HL-60/S4 treated with retinoic acid at 250 ng/mL for 4 days and 3 days (cell line): ENCODE data around the gene CHDH.

Experiments used
- in situ Hi-C: fragments of 300-500 bp; cut with MboI; formaldehyde crosslinking; loops from 2 replicates; pipeline ENCODE4 v1.7.0; 2022; ENCODE audit warnings: low sequenced_read_pairs

CHDH gene

DNA sequence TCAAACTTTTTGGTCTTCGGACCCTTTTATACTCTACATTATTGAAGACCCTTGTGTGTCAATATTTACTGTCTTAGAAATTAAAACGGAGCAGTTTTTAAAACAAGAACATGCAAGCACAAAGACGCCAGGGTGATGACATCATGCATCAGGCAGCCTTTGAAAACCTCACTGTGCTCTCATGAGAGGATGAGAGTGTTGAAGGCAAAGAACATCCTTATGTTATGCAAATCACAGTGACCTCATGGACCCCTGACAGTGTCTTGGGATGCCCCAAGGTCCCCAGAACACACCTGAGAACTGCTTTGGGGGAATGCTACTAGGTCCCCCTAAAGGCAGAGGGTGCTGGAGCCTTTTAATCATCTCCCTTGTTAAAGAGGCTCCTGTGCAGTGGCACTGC is 51.6 kb downstream of the CHDH start:
- in situ Hi-C loops: no loop called here

GRCh38 chr3:53792866-53793265 is 53.4 kb downstream of the CHDH start:
- in situ Hi-C loops: no loop called here

- in situ Hi-C loops: no loop called here
Observed at GRCh38 chr3:53791317-53791716, 54.9 kb downstream of the CHDH start.

- in situ Hi-C loops: no loop called here
Observed at GRCh38 chr3:53790470-53790869, 55.7 kb downstream of the CHDH start.

GRCh38 chr3:53789459-53789858 is 56.8 kb downstream of the CHDH start:
- in situ Hi-C loops: no loop called here

DNA sequence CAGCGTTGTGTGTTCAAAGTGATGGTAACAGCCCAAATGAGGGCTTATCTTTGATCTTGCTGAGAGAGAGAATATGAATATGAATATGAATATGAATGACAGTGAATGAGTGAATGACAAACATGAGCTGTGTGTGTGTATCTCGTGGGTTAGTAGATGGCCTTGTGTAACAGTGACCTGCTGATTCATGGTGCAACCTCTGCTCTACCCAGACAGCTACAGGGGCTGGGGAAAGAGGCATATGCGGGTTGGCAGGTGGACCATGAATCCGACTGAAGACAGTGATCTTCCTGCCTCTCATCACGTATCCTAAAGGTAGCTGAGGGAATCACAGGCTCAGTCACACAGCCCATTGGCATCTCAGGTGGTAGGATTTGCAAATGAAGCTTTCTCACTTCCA is 58.2 kb downstream of the CHDH start:
- in situ Hi-C loops: no loop called here

GRCh38 chr3:53787016-53787415 is 59.2 kb downstream of the CHDH start:
- in situ Hi-C loops: no loop called here

DNA sequence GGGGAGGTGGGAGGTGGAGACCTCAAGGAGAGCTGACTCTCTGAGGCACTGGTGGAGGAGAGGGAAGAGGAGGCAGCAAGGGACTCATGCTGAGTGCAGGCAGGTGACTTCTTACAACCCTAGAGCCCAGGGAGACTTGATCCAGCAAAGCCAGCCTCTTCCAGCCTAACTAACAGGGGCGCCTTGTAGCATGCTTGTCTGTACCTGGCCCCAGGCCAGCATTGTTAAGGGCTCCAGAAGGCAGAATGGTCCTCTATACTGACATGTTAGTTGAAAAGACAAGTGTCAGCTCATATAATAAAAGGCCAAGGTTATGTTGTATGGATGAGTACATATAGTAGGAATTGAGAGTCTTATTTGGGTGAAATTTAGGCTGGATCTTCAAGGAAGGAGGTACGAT is 65.4 kb downstream of the CHDH start:
- in situ Hi-C loops: no loop called here

GRCh38 chr3:53780171-53780570 is 66.0 kb downstream of the CHDH start:
- in situ Hi-C loops: no loop called here

GRCh38 chr3:53778153-53778552 is 68.1 kb downstream of the CHDH start:
- in situ Hi-C loops: no loop called here

DNA sequence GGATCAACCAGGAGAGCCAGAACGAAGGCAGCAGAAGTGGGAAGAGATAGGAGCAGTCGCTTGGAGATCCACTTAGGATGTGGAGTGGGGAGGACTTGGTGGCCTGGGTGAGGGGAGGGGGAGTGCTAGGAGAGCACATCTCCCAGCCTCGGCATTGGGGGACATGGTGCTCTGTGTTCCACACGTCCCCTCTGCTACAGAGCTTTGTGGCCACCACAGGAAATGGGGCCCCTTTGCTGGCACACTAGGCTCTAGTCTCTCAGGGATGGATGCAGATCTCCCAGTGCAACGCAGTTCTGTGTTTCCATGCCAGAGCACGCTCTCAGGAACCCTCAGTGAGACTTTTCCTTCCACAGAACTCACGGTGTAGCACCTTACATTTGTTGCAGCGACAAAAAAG is 68.8 kb downstream of the CHDH start:
- in situ Hi-C loops: no loop called here

GRCh38 chr3:53776494-53777101 is 69.6 kb downstream of the CHDH start:
- in situ Hi-C loops: no loop called here

DNA sequence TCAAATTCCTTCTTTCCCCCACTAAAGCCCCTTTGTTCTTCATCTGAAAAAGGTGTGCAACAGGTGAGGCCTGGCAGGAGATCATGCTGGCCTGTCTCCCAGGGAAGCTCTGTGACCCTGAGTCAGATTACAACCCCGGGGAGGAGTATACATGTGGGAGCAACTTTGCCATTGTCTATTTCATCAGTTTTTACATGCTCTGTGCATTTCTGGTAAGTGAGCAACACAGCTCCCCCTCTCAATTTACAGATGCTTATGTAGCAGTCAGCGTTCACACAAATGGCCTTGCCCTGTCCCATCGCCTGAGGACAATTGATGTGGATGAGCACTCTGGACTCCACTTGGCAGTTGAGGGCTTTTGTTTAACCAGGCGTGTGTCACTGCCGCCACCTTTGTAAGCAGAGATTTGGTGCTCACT is 70.4 kb downstream of the CHDH start:
- in situ Hi-C loops: no loop called here

- in situ Hi-C loops: no loop called here
Observed at GRCh38 chr3:53775018-53775417, 71.2 kb downstream of the CHDH start.

- in situ Hi-C loops: no loop called here
Observed at GRCh38 chr3:53774414-53774813, 71.8 kb downstream of the CHDH start.

DNA sequence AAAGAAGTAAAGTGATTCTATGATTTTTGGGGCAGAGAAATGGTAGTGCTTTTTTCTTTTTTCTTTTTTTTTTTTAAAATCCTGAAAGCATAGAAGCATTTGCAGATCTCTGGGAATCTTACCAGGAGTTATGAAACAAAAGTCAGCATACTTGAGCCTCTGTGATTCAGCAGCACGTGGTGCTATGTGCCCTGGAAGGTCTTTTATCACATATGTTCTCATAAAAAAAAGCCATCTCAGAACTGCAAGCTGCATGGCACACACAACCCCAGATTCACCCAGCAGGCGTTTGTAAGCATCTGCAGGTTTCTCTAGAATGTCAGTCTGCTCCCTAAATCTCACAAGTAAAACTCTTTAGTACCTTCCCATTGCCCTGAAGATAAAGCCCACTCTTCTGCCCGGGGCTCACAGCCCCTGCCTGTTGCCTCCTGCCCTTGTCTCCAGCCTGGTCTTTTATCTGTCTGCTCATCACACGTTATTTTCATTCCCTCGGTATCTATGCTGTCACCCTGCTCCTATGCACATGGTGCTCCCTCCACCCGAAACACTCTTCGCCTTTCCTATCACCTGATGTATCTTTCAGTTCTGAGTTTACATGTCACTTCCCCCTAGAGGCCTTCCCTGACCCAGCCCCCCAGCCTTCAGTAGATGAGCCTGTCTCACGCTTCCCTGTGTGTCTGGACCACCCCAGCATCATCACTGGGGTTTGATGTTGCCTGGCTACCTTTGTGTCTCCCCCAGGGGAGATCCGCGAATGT is 72.4 kb downstream of the CHDH start:
- in situ Hi-C loops: no loop called here

GRCh38 chr3:53773021-53773436 is 73.2 kb downstream of the CHDH start:
- in situ Hi-C loops: no loop called here

DNA sequence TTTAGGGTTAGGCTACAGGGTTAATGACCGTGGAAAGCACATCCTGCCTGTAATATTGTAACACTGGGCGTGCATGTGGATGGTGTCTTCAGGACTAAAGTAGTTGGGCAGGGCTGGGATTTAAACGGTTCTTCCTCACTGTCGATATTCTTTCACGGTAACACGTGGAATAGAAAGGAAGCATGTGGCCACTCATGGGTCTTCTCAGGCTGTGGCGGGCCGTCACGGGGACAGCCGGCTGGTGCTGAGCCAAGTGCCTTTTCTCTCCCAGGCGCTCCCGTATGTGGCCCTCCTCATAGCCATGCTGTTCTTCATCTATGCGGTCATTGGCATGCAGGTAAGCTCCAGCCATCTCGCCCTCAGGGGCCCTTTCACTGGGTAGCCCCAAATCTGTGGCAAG is 73.7 kb downstream of the CHDH start:
- in situ Hi-C loops: no loop called here

- in situ Hi-C loops: no loop called here
Observed at GRCh38 chr3:53768478-53769459, 77.5 kb downstream of the CHDH start.

- in situ Hi-C loops: no loop called here
Observed at GRCh38 chr3:53766706-53767105, 79.5 kb downstream of the CHDH start.

- in situ Hi-C loops: no loop called here
Observed at GRCh38 chr3:53765753-53766152, 80.5 kb downstream of the CHDH start.
